Measurements from ENCODE around the gene AIFM1. TPM values are rescaled to one million over a fixed set of nuclear protein-coding genes. Genes with fewer than 3 reads are reported as not detected.
A peak's percentile ranks its signal among the peaks of the same experiment; 100 is the strongest.

The AIFM1 gene
- total and polyA plus RNA-seq, 2 experiments from 2014 or later = 29.6 to 47.3 TPM

DNA sequence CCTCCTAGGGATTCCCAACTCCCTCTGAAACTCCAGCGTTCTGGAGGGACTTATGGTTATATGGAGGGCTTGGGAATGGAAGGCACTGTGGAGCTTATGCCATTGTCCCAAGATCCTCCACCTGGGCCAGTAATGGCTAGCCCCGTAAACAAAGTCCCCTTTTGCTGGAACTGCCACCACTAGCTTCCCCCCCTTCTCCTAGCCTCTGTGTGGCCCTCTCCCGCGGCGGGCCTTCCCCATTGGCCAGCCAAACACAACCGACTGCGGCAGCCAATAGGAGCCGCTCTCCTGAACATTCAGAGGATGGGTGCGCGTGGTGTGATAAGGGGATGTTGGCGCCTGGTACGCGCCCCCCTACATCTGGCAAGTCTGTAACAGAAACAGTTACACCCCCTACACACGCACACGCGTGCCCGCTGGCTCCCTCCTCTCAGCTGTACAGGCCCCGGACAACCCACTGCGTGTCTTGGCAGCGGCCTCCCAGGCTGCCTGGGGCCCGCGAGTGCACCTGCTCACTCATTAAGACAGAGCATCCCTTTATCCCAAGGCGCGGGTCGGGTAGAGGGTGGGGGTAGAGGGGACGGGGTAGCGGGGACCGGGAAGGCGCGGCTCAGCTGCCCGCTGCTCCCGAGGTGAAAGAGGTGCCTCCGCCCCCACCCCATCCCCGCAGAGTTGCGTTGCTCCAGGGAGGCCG, 5.3 kb upstream of the AIFM1 start:
- ATAC-seq (peak; percentile 87), DNase-seq (ENCODE audit: low spot score) (peak; percentile 71)

More for the DNA sequence above, 5.3 kb upstream of the AIFM1 start:
- peak overlapping the region; percentile 84 for H3K4me2 ChIP-seq
- H3K9me2 ChIP-seq (ENCODE audit: insufficient read depth) = no peaks in the 10 kb centered on the region
- H3K36me3 ChIP-seq (ENCODE audit: insufficient read depth) = no peaks in the 10 kb centered on the region
- Mint-ChIP-seq H3K9me3 (no peaks in the 10 kb centered on the region; the same call in 2 of the 3 replicates), H3K36me3 (ENCODE audit: low read depth) (no peaks in the 10 kb centered on the region; the same call in 2 of the 3 replicates), H3K4me1 (peaks cover 16% of the 10 kb centered on the region; the same call in 2 of the 3 replicates), H3K4me3 (peak overlapping the region; percentile 87), H3K27me3 (ENCODE audit: insufficient read depth, low read depth, poor library complexity) (peaks cover 16% of the 10 kb centered on the region), H3K27ac (no peak overlapping the region)
- peak; percentile 76 for TF ChIP-seq POLR2AphosphoS5 (IDR thresholded peaks at IDR 0.05; ENCODE audit: low read depth)
- TF ChIP-seq, protein P1, sequence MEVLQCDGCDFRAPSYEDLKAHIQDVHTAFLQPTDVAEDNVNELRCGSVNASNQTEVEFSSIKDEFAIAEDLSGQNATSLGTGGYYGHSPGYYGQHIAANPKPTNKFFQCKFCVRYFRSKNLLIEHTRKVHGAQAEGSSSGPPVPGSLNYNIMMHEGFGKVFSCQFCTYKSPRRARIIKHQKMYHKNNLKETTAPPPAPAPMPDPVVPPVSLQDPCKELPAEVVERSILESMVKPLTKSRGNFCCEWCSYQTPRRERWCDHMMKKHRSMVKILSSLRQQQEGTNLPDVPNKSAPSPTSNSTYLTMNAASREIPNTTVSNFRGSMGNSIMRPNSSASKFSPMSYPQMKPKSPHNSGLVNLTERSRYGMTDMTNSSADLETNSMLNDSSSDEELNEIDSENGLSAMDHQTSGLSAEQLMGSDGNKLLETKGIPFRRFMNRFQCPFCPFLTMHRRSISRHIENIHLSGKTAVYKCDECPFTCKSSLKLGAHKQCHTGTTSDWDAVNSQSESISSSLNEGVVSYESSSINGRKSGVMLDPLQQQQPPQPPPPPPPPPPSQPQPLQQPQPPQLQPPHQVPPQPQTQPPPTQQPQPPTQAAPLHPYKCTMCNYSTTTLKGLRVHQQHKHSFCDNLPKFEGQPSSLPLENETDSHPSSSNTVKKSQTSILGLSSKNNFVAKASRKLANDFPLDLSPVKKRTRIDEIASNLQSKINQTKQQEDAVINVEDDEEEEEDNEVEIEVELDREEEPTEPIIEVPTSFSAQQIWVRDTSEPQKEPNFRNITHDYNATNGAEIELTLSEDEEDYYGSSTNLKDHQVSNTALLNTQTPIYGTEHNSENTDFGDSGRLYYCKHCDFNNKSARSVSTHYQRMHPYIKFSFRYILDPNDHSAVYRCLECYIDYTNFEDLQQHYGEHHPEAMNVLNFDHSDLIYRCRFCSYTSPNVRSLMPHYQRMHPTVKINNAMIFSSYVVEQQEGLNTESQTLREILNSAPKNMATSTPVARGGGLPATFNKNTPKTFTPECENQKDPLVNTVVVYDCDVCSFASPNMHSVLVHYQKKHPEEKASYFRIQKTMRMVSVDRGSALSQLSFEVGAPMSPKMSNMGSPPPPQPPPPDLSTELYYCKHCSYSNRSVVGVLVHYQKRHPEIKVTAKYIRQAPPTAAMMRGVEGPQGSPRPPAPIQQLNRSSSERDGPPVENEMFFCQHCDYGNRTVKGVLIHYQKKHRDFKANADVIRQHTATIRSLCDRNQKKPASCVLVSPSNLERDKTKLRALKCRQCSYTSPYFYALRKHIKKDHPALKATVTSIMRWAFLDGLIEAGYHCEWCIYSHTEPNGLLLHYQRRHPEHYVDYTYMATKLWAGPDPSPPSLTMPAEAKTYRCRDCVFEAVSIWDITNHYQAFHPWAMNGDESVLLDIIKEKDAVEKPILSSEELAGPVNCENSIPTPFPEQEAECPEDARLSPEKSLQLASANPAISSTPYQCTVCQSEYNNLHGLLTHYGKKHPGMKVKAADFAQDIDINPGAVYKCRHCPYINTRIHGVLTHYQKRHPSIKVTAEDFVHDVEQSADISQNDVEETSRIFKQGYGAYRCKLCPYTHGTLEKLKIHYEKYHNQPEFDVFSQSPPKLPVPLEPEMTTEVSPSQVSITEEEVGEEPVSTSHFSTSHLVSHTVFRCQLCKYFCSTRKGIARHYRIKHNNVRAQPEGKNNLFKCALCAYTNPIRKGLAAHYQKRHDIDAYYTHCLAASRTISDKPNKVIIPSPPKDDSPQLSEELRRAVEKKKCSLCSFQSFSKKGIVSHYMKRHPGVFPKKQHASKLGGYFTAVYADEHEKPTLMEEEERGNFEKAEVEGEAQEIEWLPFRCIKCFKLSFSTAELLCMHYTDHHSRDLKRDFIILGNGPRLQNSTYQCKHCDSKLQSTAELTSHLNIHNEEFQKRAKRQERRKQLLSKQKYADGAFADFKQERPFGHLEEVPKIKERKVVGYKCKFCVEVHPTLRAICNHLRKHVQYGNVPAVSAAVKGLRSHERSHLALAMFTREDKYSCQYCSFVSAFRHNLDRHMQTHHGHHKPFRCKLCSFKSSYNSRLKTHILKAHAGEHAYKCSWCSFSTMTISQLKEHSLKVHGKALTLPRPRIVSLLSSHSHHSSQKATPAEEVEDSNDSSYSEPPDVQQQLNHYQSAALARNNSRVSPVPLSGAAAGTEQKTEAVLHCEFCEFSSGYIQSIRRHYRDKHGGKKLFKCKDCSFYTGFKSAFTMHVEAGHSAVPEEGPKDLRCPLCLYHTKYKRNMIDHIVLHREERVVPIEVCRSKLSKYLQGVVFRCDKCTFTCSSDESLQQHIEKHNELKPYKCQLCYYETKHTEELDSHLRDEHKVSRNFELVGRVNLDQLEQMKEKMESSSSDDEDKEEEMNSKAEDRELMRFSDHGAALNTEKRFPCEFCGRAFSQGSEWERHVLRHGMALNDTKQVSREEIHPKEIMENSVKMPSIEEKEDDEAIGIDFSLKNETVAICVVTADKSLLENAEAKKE (CRISPR knock-in tag; IDR thresholded peaks at IDR 0.05) = no peak
- peaks cover 5% of the 10 kb centered on the region; the same call in 1 of the 2 replicates for H3K4me1 ChIP-seq (ENCODE audit: insufficient read depth)
- H3K27me3 ChIP-seq (ENCODE audit: insufficient read depth) = peaks cover 13% of the 10 kb centered on the region; the same call in 1 of the 2 replicates
- no peaks in the 10 kb centered on the region for H4K20me1 ChIP-seq (replicated peaks; ENCODE audit: insufficient read depth)
- H2AFZ ChIP-seq = 0 out of 2 replicates have a peak overlapping the region, but pooled peaks have one; percentile 72
- H3K79me2 ChIP-seq (replicated peaks; ENCODE audit: insufficient read depth) = no peaks in the 10 kb centered on the region
- H3F3A ChIP-seq (replicated peaks; ENCODE audit: low read depth) = no peaks in the 10 kb centered on the region
- H3K27ac ChIP-seq (ENCODE audit: low read depth) = no peak overlapping the region
- H3K4me3 ChIP-seq = peak overlapping the region; percentile 65

Measured in GM23338 (cell line).